D341Med (cell line): Measurements from ENCODE around the gene CTNNA3.

Experiments used
- DNase-seq: peaks from one replicate; pipeline ENCODE4 v3.0.0; 2012; ENCODE audit warnings: low spot score

The CTNNA3 gene

GRCh38 chr10:65931291-65932070 lies 1764.5 kb downstream of the CTNNA3 start:
- DNase-seq, result no peak

- no peak for DNase-seq
These were observed 1784.7 kb downstream of the CTNNA3 start for GRCh38 chr10:65911151-65911835.

GRCh38 chr10:65910209-65910608 lies 1785.8 kb downstream of the CTNNA3 start:
- DNase-seq, result no peak

- DNase-seq, result no peak
These were observed 1788.7 kb downstream of the CTNNA3 start for GRCh38 chr10:65907199-65907712.

- no peak for DNase-seq
These were observed 1792.4 kb downstream of the CTNNA3 start for GRCh38 chr10:65903620-65904019.

- no peak for DNase-seq
These were observed 1795.7 kb downstream of the CTNNA3 start for GRCh38 chr10:65900271-65900670.

GRCh38 chr10:65898055-65898454 lies 1797.9 kb downstream of the CTNNA3 start:
- DNase-seq, result no peak

- no peak for DNase-seq
These were observed 1801.0 kb downstream of the CTNNA3 start for GRCh38 chr10:65894961-65895360.

- DNase-seq, result no peak
These were observed 1801.6 kb downstream of the CTNNA3 start for GRCh38 chr10:65894379-65894778.

- DNase-seq, result no peak
These were observed 1802.3 kb downstream of the CTNNA3 start for GRCh38 chr10:65893676-65894075.

- no peak for DNase-seq
These were observed 1803.7 kb downstream of the CTNNA3 start for GRCh38 chr10:65892284-65892683.

GRCh38 chr10:65891073-65891981 lies 1804.7 kb downstream of the CTNNA3 start:
- DNase-seq, result no peak

GRCh38 chr10:65864529-65864928 lies 1831.5 kb downstream of the CTNNA3 start:
- DNase-seq, result no peak

GRCh38 chr10:65864036-65864435 lies 1832.0 kb downstream of the CTNNA3 start:
- DNase-seq, result no peak
